Stomach (tissue), 9 donors: ENCODE data around the gene RFX2. TPM values are rescaled to one million over a fixed set of nuclear protein-coding genes. Genes with fewer than 3 reads are reported as not detected.
A peak's percentile ranks its signal among the peaks of the same experiment; 100 is the strongest.
"Not testable (repeated sequence)": the region's sequence is repeated elsewhere in the genome, so short reads cannot be mapped to it uniquely, and the experiment has no call there.

Experiments
- DNase-seq, 2 donors: peaks; one replicate each; pipeline versions ENCODE4 v3.0.0 to v3.0.0-alpha.2; 2013 to 2019
- H3K27ac ChIP-seq, 5 donors: fragments of 200-600 bp in 4 of 5; sonication (generic) in 4 of 5; one replicate each; pipeline ENCODE4 v1.5.1; 2013 to 2019; ENCODE audit warnings: mild to moderate bottlenecking in 1 of 5, moderate library complexity in 1 of 5
- H3K27me3 ChIP-seq, 3 donors: fragments of 200-600 bp; sonication (generic); one replicate each; pipeline ENCODE4 v1.5.1; 2017 to 2019; ENCODE audit warnings: mixed run types in 1 of 3
- H3K36me3 ChIP-seq, 4 donors: fragments of 200-600 bp; sonication (generic); 1 replicate in 3 of 4; 2 replicates in 1 of 4; pipeline ENCODE4 v1.5.1; 2016 to 2019
- H3K4me1 ChIP-seq, 4 donors: fragments of 200-600 bp; sonication (generic); one replicate each; pipeline ENCODE4 v1.5.1; 2016 to 2019
- H3K4me3 ChIP-seq, 4 donors: fragments of 200-600 bp; sonication (generic) in 3 of 4; one replicate each; pipeline ENCODE4 v1.5.1; 2016 to 2019; ENCODE audit warnings: mild to moderate bottlenecking in 1 of 4
- H3K9me3 ChIP-seq, 4 donors: fragments of 200-600 bp; sonication (generic); one replicate each; pipeline ENCODE4 v1.5.1; 2016 to 2019
- EP300 ChIP-seq: sonication (generic); formaldehyde crosslinking; IDR thresholded peaks from one replicate; pipeline ENCODE4 v1.6.1; 2017; ENCODE audit warnings: antibody characterized with exemption
- POLR2A ChIP-seq, 4 donors: fragments of 450-650 bp; IDR thresholded peaks; one replicate each; pipeline ENCODE4 v1.6.1; 2016; ENCODE audit warnings: antibody characterized with exemption in 4 of 4, control low read depth in 2 of 4, mild to moderate bottlenecking in 1 of 4, moderate library complexity in 1 of 4
- POLR2AphosphoS5 ChIP-seq, 3 donors: sonication (generic); formaldehyde crosslinking; IDR thresholded peaks; one replicate each; pipeline ENCODE4 v1.6.1; 2016; ENCODE audit warnings: antibody characterized with exemption in 3 of 3
- WGBS, 5 donors: extraction: QIAGEN DNeasy Blood & Tissue Kit in 3 of 5; methylation state at CpG; one replicate each; pipeline versions ENCODE4 v1.1.5 to v1.1.7; 2013 to 2018; 5-methylcytosine and 5-hydroxymethylcytosine counted together
- intact Hi-C: fragments of 100-400 bp; cut with DNase I; formaldehyde crosslinking; loops from one replicate; pipeline ENCODE4 v1.15.1; 2023; ENCODE audit warnings: low total_unique reads
- polyA plus RNA-seq, 3 donors: library from polyadenylated mRNA; stranded (reverse); fragments of 200-250 nt; gene quantifications; one replicate each; pipeline ENCODE4 v1.2.3, GENCODE V29; 2013
- total RNA-seq, 5 donors: library from RNA; depleted of rRNA; stranded (reverse); fragments of >200 nt; gene quantifications; one replicate each; pipeline versions ENCODE4 v1.1.0 to v1.2.3, GENCODE V29; 2014 to 2016
- TF ChIP-seq, protein P1 (sequence below), 7 experiments: fragments of 450-650 bp in 4 of 7; fragments of 200-600 bp in 3 of 7; sonication (generic) in 3 of 7; IDR thresholded peaks; one replicate each; pipeline ENCODE4 v1.5.1; 2016 to 2019; ENCODE audit warnings: antibody characterized with exemption in 7 of 7, control low read depth in 2 of 7, mild to moderate bottlenecking in 1 of 7
- donor health status: healthy with polysubstance abuse.
- donor health status: Bipolar disorder and iron deficiency.
- donor health status: healthy.

The RFX2 gene
- total and polyA plus RNA-seq, 8 donors = 1.2 to 123 (median 8.0) TPM

DNA sequence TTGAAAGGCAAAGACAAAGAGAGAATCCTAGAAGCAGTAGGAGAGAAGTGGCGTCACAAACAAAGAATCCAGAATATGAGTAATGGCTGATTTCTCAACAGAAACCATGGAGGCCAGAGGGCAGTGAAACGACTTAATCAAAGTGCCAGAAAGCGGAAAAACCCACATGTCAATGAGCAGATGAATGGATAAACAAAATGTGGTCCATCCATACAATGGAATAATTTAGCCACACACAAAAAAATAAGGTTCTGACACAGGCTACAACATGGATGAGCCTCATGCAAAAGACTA, 80.1 kb downstream of the RFX2 start:
- Histone ChIP-seq H3K4me3 (no peak overlapping the region), H3K9me3 (no peaks in the 10 kb centered on the region), H3K27me3 (no peaks in the 10 kb centered on the region), H3K4me1 (no peaks in the 10 kb centered on the region), H3K36me3 (peaks cover 4 to 25% (median 20%) of the 10 kb centered on the region in 4 donors), H3K27ac (no peak overlapping the region)
- intact Hi-C loops = no loop called here
- 71 to 84% (median 78%) methylated on average over 3 of the region's 3 CpGs for WGBS, 5 donors
- no peak for DNase-seq
- no peak for TF ChIP-seq POLR2A (IDR thresholded peaks at IDR 0.05)
- no peak for TF ChIP-seq EP300

DNA sequence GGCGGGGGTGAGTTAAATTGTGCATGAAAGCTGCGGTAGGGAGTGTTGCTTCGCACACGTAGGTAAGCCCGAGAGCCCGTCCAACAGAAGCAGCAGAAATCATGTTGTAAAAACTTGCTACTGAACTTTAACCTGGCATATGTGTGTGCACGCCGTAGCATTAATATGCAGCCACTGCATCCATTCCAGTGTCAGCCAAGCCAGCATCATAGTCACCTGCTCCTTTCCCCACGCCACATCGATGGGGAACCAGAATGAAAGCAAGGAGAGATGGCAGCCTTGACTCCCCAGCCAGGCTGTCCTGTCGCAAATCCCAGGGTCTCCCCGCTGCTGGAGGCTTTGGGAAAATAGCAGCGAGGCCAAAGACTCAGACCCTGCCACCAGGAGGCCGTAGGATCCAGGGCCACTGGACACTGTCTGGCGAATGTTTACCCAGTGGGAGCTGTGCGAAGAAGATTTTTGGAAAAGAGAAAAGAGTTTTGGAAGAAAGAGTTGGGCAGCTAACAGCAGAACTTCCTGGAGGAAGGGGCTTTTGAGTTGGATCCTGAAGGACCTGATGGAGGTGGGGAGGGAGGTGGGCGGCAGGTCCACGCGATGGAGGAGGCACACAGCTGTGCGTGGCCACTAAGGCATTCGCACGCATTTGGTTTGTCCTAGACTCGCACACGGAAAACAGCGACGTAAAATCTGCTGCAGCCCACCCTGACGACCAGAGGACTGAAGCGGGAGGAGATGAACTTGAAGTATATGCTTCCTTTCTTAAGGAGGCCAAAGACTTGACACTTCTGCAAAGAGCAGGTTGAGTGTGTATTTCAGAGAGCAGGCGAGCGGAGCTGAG, 83.7 kb downstream of the RFX2 start:
- Histone ChIP-seq H3K27ac (no peak overlapping the region), H3K9me3 (no peaks in the 10 kb centered on the region), H3K4me1 (peaks cover 11 to 17% (median 14%) of the 10 kb centered on the region in 4 donors), H3K36me3 (peaks cover 4 to 26% (median 21%) of the 10 kb centered on the region in 4 donors), H3K27me3 (no peaks in the 10 kb centered on the region), H3K4me3 (no peak overlapping the region)
- WGBS, 5 donors = 91 to 95% (median 94%) methylated on average over 30 of the region's 30 CpGs
- TF ChIP-seq POLR2AphosphoS5 (IDR thresholded peaks at IDR 0.05) = no peak
- TF ChIP-seq EP300 = no peak
- TF ChIP-seq POLR2A (IDR thresholded peaks at IDR 0.05) = no peak
- TF ChIP-seq, protein P1, sequence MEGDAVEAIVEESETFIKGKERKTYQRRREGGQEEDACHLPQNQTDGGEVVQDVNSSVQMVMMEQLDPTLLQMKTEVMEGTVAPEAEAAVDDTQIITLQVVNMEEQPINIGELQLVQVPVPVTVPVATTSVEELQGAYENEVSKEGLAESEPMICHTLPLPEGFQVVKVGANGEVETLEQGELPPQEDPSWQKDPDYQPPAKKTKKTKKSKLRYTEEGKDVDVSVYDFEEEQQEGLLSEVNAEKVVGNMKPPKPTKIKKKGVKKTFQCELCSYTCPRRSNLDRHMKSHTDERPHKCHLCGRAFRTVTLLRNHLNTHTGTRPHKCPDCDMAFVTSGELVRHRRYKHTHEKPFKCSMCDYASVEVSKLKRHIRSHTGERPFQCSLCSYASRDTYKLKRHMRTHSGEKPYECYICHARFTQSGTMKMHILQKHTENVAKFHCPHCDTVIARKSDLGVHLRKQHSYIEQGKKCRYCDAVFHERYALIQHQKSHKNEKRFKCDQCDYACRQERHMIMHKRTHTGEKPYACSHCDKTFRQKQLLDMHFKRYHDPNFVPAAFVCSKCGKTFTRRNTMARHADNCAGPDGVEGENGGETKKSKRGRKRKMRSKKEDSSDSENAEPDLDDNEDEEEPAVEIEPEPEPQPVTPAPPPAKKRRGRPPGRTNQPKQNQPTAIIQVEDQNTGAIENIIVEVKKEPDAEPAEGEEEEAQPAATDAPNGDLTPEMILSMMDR (IDR thresholded peaks at IDR 0.05) = no peak
- DNase-seq = no peak
- intact Hi-C loops = no loop called here

DNA sequence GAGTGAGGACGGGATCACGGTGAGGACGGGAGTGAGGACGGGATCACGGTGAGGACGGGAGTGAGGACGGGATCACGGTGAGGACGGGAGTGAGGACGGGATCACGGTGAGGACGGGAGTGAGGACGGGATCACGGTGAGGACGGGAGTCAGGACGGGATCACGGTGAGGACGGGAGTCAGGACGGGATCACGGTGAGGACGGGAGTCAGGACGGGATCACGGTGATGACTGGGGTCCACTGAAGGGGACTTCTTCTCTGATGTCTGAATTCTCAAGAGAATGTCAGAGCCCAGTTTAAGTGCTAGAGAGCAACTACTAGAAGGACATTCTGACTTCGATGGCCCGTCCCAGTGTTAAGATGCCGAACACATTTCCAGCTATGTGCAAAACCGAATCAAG, 85.5 kb downstream of the RFX2 start:
- H3K36me3 ChIP-seq = peaks cover 4 to 26% (median 21%) of the 10 kb centered on the region in 4 donors
- peaks cover 18 to 36% (median 29%) of the 10 kb centered on the region in 4 donors for H3K4me1 ChIP-seq
- H3K27ac ChIP-seq, H3K9me3 ChIP-seq, H3K27me3 ChIP-seq, DNase-seq, H3K4me3 ChIP-seq: not testable (repeated sequence)
- intact Hi-C loops = loop anchor here (5.0 kb wide), 1 partner anchor 37 kb away; no protein-coding TSS in a partner anchor
- 93 to 97% (median 96%) methylated on average over 22 to 27 of the region's 27 CpGs for WGBS, 5 donors

DNA sequence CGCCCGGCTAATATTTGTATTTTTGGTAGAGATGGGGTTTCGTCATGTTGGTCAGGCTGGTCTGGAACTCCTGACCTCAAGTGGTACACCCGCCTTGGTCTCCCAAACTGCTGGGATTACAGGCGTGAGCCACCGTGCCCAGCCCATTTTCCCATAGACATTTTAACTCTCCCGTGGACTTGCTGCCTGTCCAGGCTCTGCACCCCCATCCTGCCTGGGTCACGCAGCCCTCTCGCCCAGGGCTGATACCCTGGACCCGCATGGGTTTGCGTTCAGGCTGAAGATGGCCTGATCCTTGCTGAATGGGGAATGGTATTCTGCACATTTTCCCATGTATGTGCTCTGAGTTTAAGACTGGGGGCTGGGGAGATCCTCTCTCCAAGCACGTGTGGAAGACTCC, 86.4 kb downstream of the RFX2 start:
- peak overlapping the region in 2 of 5 donors; percentile 60 to 73 for H3K27ac ChIP-seq
- TF ChIP-seq POLR2A (IDR thresholded peaks at IDR 0.05) (no peak), EP300 (no peak), POLR2AphosphoS5 (IDR thresholded peaks at IDR 0.05) (no peak)
- TF ChIP-seq, protein P1 (IDR thresholded peaks at IDR 0.05) = no peak
- H3K4me3 ChIP-seq = no peak overlapping the region
- H3K4me1 ChIP-seq = peaks cover 18 to 37% (median 29%) of the 10 kb centered on the region in 4 donors
- H3K9me3 ChIP-seq = no peaks in the 10 kb centered on the region
- intact Hi-C loops = loop anchor here (5.0 kb wide), 1 partner anchor 37 kb away; no protein-coding TSS in a partner anchor
- peaks cover 4 to 26% (median 19%) of the 10 kb centered on the region in 4 donors for H3K36me3 ChIP-seq
- no peaks in the 10 kb centered on the region for H3K27me3 ChIP-seq
- 78 to 91% (median 84%) methylated on average over 11 to 12 of the region's 12 CpGs for WGBS, 5 donors
- no peak for DNase-seq

DNA sequence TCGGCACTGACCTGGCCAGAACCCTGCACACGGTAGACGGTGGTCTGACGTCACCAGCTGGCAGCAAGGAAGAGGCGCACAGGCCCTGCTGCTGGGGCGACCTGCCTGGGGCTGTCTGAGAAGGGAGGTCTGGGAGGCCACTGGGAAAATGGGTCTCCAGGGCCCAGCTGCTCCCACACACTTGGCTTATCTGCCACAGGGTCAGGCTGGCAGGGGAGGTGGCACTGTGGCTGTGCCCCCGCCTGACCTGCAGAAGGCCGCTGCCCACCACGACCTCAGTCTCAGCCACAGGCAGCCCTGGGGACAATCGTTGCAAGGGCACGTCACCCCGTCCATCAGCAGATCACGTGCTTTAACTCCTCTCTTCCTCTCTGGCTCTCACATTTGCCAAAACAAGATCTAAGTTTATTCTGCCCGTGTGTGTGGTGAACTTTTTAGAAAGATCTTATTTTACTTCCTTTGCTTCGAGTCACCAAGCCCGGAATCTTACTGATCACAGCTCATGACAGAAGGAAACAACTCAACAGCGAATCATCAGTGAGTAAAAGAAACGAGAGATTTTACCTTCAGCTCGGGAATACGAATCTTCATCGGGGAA, 87.1 kb downstream of the RFX2 start:
- Histone ChIP-seq H3K4me3 (no peak overlapping the region), H3K27ac (peak overlapping the region; percentile 5 to 73 (median 42)), H3K27me3 (no peaks in the 10 kb centered on the region), H3K36me3 (peaks cover 4 to 26% (median 19%) of the 10 kb centered on the region in 4 donors), H3K9me3 (no peaks in the 10 kb centered on the region), H3K4me1 (peaks cover 18 to 37% (median 29%) of the 10 kb centered on the region in 4 donors)
- WGBS, 5 donors = 66 to 77% (median 74%) methylated on average over 21 of the region's 21 CpGs
- TF ChIP-seq, protein P1 (IDR thresholded peaks at IDR 0.05) = no peak
- no peak for TF ChIP-seq POLR2A (IDR thresholded peaks at IDR 0.05)
- TF ChIP-seq EP300 = no peak
- no peak for TF ChIP-seq POLR2AphosphoS5 (IDR thresholded peaks at IDR 0.05)
- DNase-seq = no peak
- intact Hi-C loops = loop anchor here (5.0 kb wide), 1 partner anchor 36 kb away; no protein-coding TSS in a partner anchor
